SK-N-SH treated with all-trans-retinoic acid at 6 μM for 48 hours (cell line): Measurements from ENCODE around the gene ATP6V1C2.

Source experiments
- ARNTL ChIP-seq: fragments of 450-650 bp; formaldehyde crosslinking; IDR thresholded peaks from 2 replicates; pipeline ENCODE4 v1.5.0; 2020; ENCODE audit warnings: low read depth, mild to moderate bottlenecking, moderate library complexity, borderline replicate concordance
- BACH2 ChIP-seq: fragments of 250-450 bp; sonication (Bioruptor Pico); IDR thresholded peaks from 2 replicates; pipeline ENCODE4 v1.9.0; 2021; ENCODE audit warnings: mild to moderate bottlenecking, borderline replicate concordance
- GLIS3 ChIP-seq: fragments of 250-450 bp; sonication (Bioruptor Pico); IDR thresholded peaks from 2 replicates; pipeline ENCODE4 v1.5.0; 2020; ENCODE audit warnings: mild to moderate bottlenecking, moderate library complexity
- ISL1 ChIP-seq: fragments of 250-450 bp; sonication (Bioruptor Pico); IDR thresholded peaks from 2 replicates; pipeline ENCODE4 v2.1.2; 2022; ENCODE audit warnings: mild to moderate bottlenecking, moderate library complexity
- PPARA ChIP-seq: fragments of 250-450 bp; sonication (Bioruptor Pico); IDR thresholded peaks from 2 replicates; pipeline ENCODE4 v1.5.0; 2020; ENCODE audit warnings: mild to moderate bottlenecking, borderline replicate concordance
- RARB ChIP-seq: fragments of 250-450 bp; sonication (Bioruptor Pico); IDR thresholded peaks from 2 replicates; pipeline ENCODE4 v1.8.0; 2021; ENCODE audit warnings: mild to moderate bottlenecking, moderate library complexity
- SNAI2 ChIP-seq: fragments of 250-450 bp; sonication (Bioruptor Pico); IDR thresholded peaks from 2 replicates; pipeline ENCODE4 v1.5.0; 2020; ENCODE audit warnings: mild to moderate bottlenecking, moderate library complexity
- TCF4 ChIP-seq: fragments of 250-450 bp; sonication (Bioruptor Pico); IDR thresholded peaks from 2 replicates; pipeline ENCODE4 v1.8.0; 2021; ENCODE audit warnings: mild to moderate bottlenecking, moderate library complexity, borderline replicate concordance
- ZNF565 ChIP-seq: fragments of 450-650 bp; formaldehyde crosslinking; conservative IDR thresholded peaks from 2 replicates; pipeline ENCODE4 v1.5.0; 2020; ENCODE audit warnings: low read depth, mild to moderate bottlenecking, moderate library complexity
- TF ChIP-seq, protein P1 (sequence below): fragments of 250-450 bp; sonication (Bioruptor Pico); IDR thresholded peaks from 2 replicates; pipeline ENCODE4 v1.5.0; 2020; ENCODE audit warnings: mild to moderate bottlenecking, moderate library complexity
- TF ChIP-seq, protein P2 (sequence below): fragments of 250-450 bp; sonication (Bioruptor Pico); IDR thresholded peaks from 2 replicates; pipeline ENCODE4 v1.8.0; 2020; ENCODE audit warnings: mild to moderate bottlenecking, moderate library complexity, borderline replicate concordance
- TF ChIP-seq, protein P3 (sequence below): fragments of 250-450 bp; sonication (Bioruptor Pico); IDR thresholded peaks from 2 replicates; pipeline ENCODE4 v1.5.1; 2020; ENCODE audit warnings: low read depth, mild to moderate bottlenecking, moderate library complexity

- TF ChIP-seq TCF4 (CRISPR knock-in tag) (no peak), ZNF565 (CRISPR knock-in tag) (no peak), ARNTL (CRISPR knock-in tag) (no peak), SNAI2 (CRISPR knock-in tag) (no peak), GLIS3 (CRISPR knock-in tag) (no peak), BACH2 (CRISPR knock-in tag) (no peak), RARB (CRISPR knock-in tag) (no peak), ISL1 (CRISPR knock-in tag) (no peak), PPARA (no peak)
- TF ChIP-seq, protein P1, sequence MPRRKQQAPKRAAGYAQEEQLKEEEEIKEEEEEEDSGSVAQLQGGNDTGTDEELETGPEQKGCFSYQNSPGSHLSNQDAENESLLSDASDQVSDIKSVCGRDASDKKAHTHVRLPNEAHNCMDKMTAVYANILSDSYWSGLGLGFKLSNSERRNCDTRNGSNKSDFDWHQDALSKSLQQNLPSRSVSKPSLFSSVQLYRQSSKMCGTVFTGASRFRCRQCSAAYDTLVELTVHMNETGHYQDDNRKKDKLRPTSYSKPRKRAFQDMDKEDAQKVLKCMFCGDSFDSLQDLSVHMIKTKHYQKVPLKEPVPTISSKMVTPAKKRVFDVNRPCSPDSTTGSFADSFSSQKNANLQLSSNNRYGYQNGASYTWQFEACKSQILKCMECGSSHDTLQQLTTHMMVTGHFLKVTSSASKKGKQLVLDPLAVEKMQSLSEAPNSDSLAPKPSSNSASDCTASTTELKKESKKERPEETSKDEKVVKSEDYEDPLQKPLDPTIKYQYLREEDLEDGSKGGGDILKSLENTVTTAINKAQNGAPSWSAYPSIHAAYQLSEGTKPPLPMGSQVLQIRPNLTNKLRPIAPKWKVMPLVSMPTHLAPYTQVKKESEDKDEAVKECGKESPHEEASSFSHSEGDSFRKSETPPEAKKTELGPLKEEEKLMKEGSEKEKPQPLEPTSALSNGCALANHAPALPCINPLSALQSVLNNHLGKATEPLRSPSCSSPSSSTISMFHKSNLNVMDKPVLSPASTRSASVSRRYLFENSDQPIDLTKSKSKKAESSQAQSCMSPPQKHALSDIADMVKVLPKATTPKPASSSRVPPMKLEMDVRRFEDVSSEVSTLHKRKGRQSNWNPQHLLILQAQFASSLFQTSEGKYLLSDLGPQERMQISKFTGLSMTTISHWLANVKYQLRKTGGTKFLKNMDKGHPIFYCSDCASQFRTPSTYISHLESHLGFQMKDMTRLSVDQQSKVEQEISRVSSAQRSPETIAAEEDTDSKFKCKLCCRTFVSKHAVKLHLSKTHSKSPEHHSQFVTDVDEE (CRISPR knock-in tag): no peak
- TF ChIP-seq, protein P2, sequence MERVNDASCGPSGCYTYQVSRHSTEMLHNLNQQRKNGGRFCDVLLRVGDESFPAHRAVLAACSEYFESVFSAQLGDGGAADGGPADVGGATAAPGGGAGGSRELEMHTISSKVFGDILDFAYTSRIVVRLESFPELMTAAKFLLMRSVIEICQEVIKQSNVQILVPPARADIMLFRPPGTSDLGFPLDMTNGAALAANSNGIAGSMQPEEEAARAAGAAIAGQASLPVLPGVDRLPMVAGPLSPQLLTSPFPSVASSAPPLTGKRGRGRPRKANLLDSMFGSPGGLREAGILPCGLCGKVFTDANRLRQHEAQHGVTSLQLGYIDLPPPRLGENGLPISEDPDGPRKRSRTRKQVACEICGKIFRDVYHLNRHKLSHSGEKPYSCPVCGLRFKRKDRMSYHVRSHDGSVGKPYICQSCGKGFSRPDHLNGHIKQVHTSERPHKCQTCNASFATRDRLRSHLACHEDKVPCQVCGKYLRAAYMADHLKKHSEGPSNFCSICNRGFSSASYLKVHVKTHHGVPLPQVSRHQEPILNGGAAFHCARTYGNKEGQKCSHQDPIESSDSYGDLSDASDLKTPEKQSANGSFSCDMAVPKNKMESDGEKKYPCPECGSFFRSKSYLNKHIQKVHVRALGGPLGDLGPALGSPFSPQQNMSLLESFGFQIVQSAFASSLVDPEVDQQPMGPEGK (CRISPR knock-in tag): no peak
- TF ChIP-seq, protein P3, sequence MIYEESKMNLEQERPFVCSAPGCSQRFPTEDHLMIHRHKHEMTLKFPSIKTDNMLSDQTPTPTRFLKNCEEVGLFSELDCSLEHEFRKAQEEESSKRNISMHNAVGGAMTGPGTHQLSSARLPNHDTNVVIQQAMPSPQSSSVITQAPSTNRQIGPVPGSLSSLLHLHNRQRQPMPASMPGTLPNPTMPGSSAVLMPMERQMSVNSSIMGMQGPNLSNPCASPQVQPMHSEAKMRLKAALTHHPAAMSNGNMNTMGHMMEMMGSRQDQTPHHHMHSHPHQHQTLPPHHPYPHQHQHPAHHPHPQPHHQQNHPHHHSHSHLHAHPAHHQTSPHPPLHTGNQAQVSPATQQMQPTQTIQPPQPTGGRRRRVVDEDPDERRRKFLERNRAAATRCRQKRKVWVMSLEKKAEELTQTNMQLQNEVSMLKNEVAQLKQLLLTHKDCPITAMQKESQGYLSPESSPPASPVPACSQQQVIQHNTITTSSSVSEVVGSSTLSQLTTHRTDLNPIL (CRISPR knock-in tag): no peak
Observed at GRCh38 chr2:10720947-10721395, 459 bp upstream of the ATP6V1C2 start.
